NCI-H510A (cell line): Measurements from ENCODE around the gene KLHL2.
"Not testable (repeated sequence)": the region's sequence is repeated elsewhere in the genome, so short reads cannot be mapped to it uniquely, and the experiment has no call there.

Source experiments
- DNase-seq: peaks from one replicate; lab custom pipeline; 2025; lab: John Stamatoyannopoulos, UW

The KLHL2 gene

DNA sequence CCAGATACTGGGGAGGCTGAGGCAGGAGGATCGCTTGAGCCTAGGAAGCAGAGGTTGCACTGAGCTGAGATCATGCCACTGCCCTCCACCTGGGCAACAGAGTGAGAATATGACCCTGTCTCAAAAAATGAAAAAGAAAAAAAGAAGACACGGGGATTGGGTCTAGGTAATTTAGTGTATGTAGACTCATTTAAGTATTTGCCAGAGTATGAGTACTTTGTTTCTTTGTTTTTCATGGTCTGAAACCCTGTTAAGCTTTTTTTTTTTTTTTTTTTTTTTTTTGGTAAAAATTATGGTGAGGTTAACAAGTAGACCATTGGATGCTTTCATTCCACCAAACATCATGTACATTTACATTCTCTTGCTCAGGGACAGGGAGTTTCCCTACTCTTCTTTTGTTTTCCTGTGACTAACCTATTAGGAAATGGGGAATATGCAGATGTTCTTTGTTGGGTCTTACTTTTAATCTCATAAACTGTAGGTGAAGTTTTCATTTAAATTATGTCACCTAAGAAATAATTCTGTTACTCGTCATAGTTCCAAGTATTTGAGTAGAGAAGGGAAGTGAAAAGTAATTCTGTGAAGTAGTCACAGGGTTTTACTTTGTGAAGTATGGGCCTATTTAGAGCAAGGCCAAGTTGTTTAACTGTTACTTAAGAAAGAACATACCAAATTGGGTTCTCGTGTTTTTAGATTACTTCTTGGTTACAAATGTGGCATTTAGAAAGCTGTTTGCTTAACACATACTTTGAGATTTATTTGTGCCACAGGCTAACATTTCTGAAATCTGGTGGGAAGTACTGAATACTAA is 25.5 kb downstream of the KLHL2 start:
- not testable (repeated sequence) for DNase-seq

DNA sequence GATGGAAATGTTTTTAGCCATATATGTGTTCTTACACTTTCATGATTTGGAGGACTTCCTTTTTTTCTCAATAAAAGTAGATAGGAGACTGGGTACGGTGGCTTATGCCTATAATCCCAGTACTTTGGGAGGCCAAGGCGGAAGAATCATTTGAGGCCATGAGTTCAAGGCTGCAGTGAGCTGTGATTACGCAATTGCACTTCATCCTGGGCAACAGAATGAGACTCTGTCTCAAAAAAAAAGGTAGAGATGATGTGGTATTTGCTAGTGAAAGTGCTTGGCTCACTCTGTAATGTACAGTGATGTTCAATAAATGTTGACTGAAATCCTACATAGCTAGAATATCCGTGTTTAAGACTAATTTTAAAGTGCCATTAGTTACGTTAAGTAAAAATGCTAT is 27.4 kb downstream of the KLHL2 start:
- no peak for DNase-seq

DNA sequence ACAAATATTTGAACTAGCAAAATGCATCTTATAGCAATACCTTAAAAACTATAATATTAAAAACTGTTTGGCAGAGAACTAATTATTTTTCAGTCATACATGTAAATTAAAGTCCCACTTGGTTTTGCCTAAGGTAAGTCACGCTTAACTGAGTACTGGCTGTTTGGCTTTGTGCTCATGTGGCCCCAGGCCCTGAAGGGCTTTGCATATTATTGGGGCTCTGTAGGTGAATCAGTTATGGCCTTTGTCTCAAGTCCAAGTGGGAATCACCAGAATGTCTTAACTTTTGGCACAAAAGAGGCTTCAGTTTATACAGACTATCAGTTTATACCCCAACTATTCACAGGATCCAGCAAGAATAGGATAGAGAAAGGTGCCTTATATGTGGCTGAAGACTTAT is 29.5 kb downstream of the KLHL2 start:
- DNase-seq, result not testable (repeated sequence)

DNA sequence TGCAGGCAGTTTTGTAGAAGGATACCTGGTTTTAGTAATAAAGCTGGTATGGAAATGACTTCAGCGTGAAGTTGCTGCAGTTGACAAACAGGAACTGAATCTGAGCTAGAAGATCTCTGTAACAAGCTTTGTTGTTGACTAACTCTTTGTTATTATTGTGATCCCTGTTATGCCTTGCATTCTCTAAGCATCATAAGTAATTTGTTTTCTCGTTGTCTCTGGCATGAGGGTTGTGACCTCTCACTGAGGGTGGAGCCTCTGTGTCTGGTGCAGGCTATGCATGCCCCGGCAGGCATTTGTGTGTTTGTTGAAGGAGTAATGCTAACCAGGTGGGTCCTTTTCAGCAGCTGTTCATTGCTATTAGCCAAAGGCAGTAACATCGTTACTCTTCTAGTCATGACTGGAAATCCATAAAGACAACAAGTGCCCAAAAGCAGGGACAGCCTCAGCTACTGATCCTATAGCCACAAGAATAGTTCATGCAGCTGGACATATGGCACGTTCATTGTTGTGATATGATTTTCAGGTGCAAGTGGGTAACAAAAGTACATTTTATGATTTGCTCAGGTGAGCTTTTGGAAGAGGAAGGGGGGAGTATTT is 30.8 kb downstream of the KLHL2 start:
- DNase-seq, result not testable (repeated sequence)

DNA sequence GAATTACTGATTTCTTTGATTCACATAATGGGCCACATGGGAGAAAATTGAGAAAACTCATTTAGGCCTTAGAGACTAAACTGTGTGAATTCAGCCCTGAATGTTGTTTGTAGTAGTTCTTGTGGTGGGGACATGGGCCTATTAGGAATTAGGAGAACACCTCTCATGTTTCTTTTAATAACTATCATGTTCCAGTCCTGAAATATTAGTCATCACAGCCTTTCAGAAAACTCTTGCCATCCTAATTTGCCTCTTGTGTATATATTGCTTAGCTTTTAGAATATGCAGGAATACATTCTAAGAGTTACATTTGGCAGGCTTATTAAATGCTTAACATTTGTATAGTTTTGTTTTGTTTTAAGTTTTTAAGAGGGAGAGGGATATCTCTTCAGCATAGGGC is 33.4 kb downstream of the KLHL2 start:
- not testable (repeated sequence) for DNase-seq

DNA sequence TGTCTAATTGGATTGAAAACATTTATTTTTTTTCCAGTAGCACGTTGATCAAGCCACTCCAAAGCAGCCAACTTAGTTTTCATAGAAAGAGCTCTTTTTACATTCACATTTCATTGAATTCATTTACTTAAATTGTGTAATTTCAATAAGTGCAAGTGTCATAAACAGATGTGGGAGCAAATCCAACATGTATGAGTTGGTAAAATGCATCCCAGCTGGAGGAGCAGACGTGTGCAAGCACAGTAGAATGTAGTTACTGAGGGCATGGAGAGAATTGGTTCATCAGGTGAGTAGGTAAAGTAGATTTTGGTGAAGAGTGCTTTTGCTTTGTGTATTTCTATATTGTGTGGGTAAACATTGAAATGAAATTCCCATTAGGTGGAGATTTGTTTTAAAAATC is 36.8 kb downstream of the KLHL2 start:
- not testable (repeated sequence) for DNase-seq

DNA sequence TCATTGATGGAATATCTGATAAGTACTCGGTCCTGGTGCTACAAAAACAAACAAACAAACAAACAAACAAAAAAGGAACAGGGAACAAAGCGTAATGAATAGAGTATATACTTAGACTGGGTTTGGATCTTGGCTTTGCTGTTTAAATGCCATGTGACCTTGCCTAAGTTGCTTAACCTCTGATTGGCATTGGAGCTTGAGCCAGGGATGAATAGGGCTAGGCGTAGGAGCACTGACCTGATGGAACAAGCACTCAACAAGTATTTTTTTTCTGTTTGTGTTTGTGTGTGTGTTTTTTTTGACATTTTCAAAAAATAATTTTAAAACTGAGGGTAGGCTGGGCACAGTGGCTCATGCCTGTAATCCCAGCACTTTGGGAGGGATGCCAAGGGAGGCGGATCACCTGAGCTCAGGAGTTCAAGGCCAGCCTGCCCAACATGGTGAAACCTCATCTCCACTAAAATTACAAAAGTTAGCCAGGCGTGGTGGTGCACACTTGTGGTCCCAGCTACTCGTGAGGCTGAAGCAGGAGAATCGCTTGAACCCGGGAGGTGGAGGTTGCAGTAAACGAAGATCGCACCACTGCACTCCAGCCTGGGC is 37.3 kb downstream of the KLHL2 start:
- DNase-seq, result not testable (repeated sequence)

DNA sequence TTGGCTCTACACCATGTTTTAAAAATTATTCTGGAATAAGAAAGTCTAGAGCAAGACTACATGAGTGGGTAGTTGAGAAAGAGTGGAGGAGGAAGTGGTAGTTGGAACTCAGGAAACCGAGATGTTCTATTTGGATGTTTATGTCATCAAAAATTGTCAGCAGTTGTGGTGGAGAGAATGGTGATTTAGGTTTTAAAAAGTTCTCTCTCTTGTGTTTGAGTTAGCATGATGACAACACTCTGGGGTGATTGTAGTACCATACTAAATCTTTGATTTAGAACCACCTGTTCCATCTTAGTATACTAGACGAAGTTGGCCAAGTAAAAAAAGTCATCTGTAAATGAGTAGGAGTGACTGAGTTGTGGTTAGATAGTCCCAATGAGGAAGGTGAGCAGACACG is 40.7 kb downstream of the KLHL2 start:
- DNase-seq, result no peak

DNA sequence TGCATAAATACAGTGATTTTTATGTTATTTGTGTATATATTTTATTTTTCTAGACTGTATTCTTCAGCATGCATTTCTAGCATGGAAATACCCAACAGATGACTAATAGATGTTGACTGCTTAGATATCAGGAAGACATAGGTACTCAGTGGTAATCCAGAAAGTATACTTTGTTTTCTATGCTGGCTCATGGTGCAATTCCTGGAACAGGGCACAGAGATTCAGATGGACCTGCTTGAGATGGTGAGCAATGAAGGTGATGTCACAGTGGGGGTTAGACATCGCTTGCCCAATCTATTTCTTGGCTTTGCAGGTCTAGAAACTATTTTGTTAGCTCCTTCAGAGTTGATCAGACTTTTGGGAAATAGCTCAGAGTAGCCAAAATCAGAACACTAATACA is 41.5 kb downstream of the KLHL2 start:
- DNase-seq, result not testable (repeated sequence)

DNA sequence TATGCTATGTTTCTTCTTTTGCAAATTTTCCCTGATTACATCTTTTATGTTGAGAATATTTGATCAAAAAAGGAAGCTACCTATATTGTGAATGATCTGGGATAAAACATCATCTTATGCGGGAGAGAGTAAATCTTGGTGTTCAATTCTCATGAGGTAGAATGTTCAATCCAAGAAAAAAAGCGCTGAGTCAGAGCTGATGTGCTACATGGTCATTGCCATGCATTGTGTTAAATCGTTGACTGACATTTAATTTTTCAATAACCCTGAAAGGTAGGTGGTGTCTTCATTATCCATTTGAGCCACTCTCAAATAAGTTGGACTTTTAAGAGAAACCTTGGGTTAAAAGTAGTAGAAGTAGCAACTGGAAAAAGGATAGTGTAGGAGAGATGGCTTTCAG is 47.4 kb downstream of the KLHL2 start:
- DNase-seq, result not testable (repeated sequence)

DNA sequence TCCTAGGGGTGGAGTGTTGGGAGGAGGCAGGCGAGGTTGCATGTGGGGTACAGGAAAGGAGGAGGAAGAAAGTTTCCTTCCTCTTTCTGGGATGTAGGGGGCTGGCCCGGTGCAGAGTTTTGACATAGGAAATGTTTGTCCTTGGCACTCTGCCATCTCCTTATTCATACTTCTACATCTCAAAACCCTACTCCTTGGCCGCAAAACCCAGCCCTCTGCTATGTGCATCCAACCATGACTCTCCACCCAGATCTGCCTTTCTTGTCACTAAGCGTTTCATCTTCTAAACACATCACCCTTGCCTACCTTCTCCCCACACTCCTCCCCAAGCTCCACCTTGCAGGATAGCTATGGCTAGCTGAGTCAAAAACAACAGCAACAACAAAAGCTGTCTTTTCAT is 48.1 kb downstream of the KLHL2 start:
- DNase-seq, result not testable (repeated sequence)

DNA sequence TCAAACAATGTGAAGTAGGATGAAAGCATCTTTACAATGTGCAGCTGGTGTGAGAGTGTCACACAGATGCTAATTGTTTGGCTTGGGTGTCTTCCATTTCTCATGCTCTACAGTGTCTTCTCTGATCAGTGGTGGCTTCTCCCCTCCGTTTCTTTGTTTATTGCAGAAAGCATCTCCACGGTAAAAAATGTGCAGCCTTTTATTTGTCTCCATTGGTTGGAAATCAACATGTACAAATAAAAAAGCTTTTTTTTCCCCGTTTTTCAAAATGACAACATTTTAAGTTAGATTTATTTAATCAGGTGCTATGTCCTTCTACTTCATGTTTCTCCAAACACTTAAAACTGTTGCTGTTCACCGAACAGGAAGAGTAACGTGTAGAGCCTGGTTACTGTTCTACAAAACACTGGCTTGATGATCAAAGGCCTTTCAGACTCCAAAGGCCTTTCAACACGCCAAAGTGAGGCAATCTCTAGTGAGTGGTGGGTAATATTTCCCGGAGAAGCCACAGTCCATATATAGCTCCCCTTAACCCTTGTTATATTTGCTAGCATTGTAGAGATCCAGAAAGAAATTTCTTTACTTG is 48.8 kb downstream of the KLHL2 start:
- DNase-seq, result not testable (repeated sequence)

DNA sequence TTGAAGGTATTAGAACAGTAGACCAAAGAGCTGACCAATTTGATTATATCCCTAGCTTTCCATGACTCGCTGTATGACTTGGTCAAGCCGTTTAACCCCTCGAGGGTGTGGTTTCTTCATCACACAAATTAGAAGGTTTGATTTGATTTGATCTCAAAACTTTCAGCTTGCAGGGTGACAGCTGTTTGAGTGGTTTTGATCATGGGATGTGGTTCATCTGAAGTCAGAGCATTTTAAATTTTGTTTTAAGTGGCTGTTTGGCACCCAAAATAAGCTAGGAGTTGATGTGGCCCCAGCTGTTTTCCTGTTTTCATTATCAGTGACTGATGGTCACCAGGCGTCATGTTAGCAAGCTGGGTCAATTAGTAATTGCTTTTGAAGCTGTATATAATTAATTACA is 52.4 kb downstream of the KLHL2 start:
- DNase-seq, result not testable (repeated sequence)

DNA sequence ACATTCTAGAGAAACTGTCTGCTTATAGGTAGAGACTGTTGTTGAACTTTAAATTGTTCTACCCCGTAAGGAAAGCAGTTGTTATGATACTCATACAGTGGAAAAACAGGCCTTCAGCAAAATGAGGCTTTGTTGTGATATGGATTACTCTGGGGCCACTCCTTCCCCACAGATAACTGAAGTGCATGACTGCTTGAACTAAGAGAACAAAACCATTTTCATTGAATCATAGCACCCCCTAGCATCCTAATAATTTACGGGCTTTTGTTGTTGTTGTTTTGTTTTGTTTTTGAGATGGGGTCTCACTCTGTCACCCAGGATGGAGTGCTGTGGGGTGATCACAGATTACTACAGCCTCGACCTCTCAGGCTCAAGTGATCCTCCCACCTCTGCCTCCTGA is 54.9 kb downstream of the KLHL2 start:
- not testable (repeated sequence) for DNase-seq

DNA sequence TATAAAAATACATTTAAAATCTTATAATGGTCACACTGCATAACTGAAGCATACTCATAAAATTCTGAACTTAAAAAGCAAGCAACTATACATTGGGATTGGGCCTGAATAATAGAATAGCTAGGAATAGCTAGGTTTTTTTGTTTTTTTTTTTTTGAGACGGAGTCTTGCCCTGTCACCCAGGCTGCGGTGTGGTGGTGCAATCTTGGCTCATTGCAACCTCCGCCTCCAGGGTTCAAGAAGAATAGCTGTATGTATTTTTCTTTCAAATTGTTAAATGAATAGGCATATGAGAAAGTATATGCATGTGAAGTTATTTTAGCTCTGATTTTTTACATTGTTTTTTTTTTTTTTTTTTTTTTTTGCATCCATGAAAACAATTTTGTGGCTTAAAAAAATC is 56.1 kb downstream of the KLHL2 start:
- DNase-seq, result not testable (repeated sequence)

DNA sequence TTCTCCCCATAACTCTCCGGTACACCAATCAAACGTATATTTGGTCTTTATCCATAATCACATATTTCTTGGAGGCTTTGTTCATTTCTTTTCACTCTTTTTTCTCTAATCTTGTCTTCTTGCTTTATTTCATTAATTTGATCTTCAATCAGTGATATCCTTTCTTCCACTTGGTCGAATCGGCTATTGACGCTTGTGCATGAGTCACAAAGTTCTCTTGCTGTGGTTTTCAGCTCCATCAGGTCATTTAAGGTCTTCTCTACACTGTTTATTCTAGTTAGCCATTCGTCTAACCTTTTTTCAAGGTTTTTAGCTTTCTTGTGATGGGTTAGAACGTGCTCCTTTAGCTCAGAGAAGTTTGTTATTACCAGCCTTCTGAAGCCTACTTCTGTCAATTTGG is 62.6 kb downstream of the KLHL2 start:
- DNase-seq, result not testable (repeated sequence)

DNA sequence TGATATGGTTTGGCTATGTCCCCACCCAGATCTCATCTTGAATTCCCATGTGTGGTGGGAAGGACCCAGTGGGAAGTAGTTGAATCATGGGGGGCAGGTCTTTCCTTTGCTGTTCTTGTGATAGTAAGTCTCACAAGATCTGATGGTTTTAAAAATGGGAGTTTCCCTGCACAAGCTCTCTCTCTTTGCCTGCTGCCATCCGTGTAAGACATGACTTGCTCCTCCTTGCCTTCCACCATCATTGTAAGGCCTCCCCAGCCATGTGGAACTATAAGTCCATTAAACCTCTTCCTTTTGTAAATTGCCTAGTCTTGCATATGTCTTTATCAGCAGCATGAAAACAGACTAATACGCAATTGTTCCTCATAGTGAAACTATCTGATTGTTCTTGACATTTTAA is 66.1 kb downstream of the KLHL2 start:
- DNase-seq, result not testable (repeated sequence)

DNA sequence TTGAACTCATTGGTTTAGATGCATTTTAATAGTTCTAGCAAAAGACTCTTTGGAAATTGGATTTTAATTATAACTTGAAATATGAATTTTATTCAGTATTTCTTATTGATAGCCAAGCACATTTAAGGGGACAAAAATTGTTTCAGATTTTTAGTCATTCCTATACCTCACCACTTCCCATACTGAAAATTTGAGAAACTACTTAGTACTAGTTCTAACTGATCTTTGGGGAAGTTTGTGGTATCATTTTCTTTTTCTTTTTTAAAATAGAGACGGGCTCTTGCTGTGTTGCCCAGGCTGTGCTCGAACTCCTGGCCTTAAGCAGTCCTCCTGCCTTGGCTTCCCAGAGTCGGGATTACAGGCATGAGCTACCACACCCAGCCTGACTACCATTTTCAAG is 68.0 kb downstream of the KLHL2 start:
- DNase-seq, result not testable (repeated sequence)

DNA sequence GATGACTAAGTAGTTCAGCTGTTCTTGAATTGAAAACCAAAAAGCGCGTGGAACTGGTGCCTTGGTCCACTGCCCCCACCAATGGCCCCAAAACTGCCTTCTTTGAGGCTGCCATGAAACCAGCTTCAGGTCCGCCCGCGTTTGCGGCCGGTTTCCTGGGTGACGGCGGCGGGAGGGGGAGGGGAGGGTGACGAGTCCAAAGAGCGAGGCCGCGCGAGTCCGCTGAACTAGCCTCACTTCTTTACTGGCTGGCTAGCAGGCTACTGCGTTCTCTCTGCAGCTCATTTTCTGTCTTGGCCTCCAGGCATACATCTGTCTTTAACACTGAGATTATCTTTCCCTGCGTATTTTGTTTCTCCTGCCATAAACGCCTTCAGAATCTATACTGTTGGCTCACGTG is 72.2 kb downstream of the KLHL2 start:
- DNase-seq, result not testable (repeated sequence)

DNA sequence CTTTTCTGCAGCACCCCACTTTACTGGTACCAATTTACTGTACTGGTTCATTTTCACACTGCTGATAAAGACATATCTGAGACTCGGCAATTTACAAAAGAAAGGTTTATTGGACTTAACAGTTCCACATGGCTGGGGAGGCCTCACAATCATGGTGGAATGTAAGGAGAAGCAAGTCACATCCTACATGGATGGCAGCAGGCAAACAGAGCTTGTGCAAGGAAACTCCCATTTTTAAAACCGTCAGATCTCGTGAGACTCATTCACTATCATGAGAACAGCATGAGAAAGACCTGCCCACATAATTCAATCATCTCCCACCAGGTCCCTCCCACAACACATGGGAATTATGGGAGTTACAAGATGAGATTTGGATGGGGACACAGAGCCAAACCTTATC is 77.3 kb downstream of the KLHL2 start:
- DNase-seq, result not testable (repeated sequence)

DNA sequence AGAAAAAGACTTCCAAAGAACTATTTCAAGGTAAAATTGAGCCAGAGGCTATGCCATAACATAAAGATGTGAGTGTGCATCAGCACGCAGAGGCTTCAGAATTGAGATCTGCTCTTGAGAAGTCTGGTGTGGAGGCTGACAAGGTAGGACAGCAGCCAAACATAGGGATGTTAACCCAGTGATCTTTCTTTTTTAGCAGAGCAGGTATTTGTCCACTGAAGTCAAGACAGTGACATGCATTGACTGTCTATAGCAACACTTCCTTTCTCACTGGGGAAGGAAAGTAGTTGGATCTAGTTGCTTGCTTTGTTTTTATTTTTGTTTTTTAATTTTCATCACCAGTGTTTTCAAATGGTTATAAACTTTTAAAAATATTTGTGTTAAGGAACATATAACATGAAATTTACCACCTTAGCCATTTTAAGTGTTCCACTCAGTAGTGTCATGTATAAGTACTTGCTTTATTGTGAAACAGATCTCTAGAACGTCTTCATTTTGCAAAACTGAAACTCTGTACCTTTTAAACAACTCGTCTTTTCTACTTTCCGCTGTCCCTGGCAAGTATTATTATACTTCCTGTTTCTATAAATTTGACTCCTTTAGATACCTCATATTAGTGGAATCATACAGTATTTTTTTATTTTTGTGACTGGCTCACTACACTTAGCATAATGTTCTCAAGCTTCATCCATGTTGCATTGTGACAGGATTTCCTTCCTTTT is 79.4 kb downstream of the KLHL2 start:
- DNase-seq, result not testable (repeated sequence)

DNA sequence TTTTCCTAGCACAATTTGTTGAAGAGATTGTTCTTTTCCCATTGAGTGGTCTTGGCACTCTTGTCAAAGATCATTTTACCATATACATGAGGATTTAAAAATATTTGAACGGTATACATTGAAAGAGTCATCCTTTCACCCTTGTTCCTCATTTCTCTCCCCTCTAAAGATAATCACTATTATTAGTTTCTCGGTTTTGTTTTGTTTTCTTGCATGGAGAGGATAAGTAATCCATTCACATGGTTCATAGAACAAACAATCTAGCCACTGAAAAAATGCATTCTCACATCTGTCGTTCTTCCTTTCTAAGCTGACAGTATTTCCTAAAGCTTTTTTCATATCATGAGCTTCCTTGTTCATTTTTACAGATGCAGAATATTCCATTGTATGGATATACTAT is 80.9 kb downstream of the KLHL2 start:
- DNase-seq, result no peak
